Measurements from ENCODE around the gene ZNF608. TPM values are rescaled to one million over a fixed set of nuclear protein-coding genes. Genes with fewer than 3 reads are reported as not detected.

The ZNF608 gene
- total RNA-seq, 1 experiment from 2014 or later, result 5.6 TPM

GRCh38 chr5:124747791-124748686 lies 1.6 kb upstream of the ZNF608 start:
- Histone ChIP-seq H3K36me3 (ENCODE audit: control insufficient read depth in 1 of 2, insufficient read depth in 2 of 2, low read length in 2 of 2) (no peaks in the 10 kb centered on the region), H2AFZ (ENCODE audit: low read depth, low read length, poor library complexity, severe bottlenecking) (peak overlapping the region; percentile 59), H3K4me2 (ENCODE audit: low read length) (peak overlapping the region; percentile 95), H3K27me3 (ENCODE audit: insufficient read depth, low read length) (no peaks in the 10 kb centered on the region), H3K9ac (ENCODE audit: low read length) (peak overlapping the region; percentile 67), H3K79me2 (ENCODE audit: insufficient read depth, low read length) (no peaks in the 10 kb centered on the region), H3K4me3 (replicated peaks in 1 of 2; ENCODE audit: low read depth in 1 of 2, low read length in 2 of 2) (peak overlapping the region; percentile 65 to 68), H3K9me2 (ENCODE audit: insufficient read depth) (no peaks in the 10 kb centered on the region), H3K4me1 (ENCODE audit: control insufficient read depth in 1 of 2, insufficient read depth in 2 of 2, low read length in 2 of 2) (peaks cover 39 to 51% of the 10 kb centered on the region in 2 experiments; a peak in 3 of 4 replicates), H3K27ac (ENCODE audit: low read depth, low read length) (peak overlapping the region; percentile 50), H3K9me3 (ENCODE audit: control insufficient read depth in 1 of 2, insufficient read depth in 1 of 2, low read depth in 1 of 2, low read length in 2 of 2) (no peaks in the 10 kb centered on the region), H4K20me1 (ENCODE audit: insufficient read depth) (no peaks in the 10 kb centered on the region)
- intact Hi-C loops (cut with micrococcal nuclease), result loop anchor here (2.0 to 10.0 kb wide), 2 partner anchors 91 to 793 kb away; no protein-coding TSS in a partner anchor
- POLR2A ChIA-PET, result interaction anchor here (0.6 to 2.5 kb wide), 22 partner anchors 9 to 795 kb away, joined by 3 to 8 read pairs (median 4); no protein-coding TSS in a partner anchor
- CTCF ChIA-PET, result interaction anchor here (0.6 to 1.0 kb wide), 3 partner anchors 134 to 1088 kb away, joined by 3 to 5 read pairs (median 3); no protein-coding TSS in a partner anchor
- no peak for DNase-seq (ENCODE audit: low read depth, low spot score)
- TF ChIP-seq ZNF274 (IDR thresholded peaks at IDR 0.05; ENCODE audit: low read depth, low read length), result no peak
- TF ChIP-seq SRF (IDR thresholded peaks at IDR 0.05; ENCODE audit: low read depth), result 0 out of 2 replicates have a peak, but pooled peaks have one; percentile 11
- no peak for TF ChIP-seq FOSL1 (IDR thresholded peaks at IDR 0.05; ENCODE audit: low read depth)
- TF ChIP-seq EZH2 (IDR thresholded peaks at IDR 0.05), result no peak
- no peak for TF ChIP-seq SIN3A (IDR thresholded peaks at IDR 0.05; ENCODE audit: low read depth)
- no peak for TF ChIP-seq MAX (IDR thresholded peaks at IDR 0.05)
- TF ChIP-seq EGR1 (IDR thresholded peaks at IDR 0.05; ENCODE audit: low read depth), result no peak
- peak; percentile 42 for ATAC-seq
- RAD21 ChIA-PET (ENCODE audit: low non-redundant PET in 1 of 2, low total read pairs in 2 of 2, uncharacterized antibody in 2 of 2, unreplicated experiment in 2 of 2), result interaction anchor here (0.6 to 1.1 kb wide), 6 partner anchors 7 to 1853 kb away, joined by 3 to 8 read pairs (median 3); partner anchors contain the start of gene PHAX (in 1 of the 2)
- TSS peak; percentile 92 for BruUV-seq (replicated peaks)

All from HCT116 (cell line).